RWPE1 (cell line): ENCODE measurements around the gene GSTA5.
"Not testable (repeated sequence)": the region's sequence is repeated elsewhere in the genome, so short reads cannot be mapped to it uniquely, and the experiment has no call there.

Source experiments
- CTCF ChIA-PET: fragments of 350-600 bp; sonication (Branson Sonifier 250); formaldehyde crosslinking; extraction: SDS; loops from one replicate; lab custom pipeline; 2021; lab: Yijun Ruan, JAX
- POLR2A ChIA-PET: fragments of 400-600 bp; formaldehyde crosslinking; extraction: SDS; loops from one replicate; lab custom pipeline; 2020; ENCODE audit warnings: antibody characterized with exemption; ENCODE audit not compliant: low non-redundant PET; lab: Yijun Ruan, JAX
- DNase-seq: peaks from one replicate; pipeline ENCODE4 v3.0.0; 2012; ENCODE audit warnings: low spot score
- H3K27ac ChIP-seq: fragments of 450-650 bp; 2 replicates; pipeline ENCODE4 v1.5.1; 2017
- TF ChIP-seq, protein P1 (sequence below): fragments of 450-650 bp; conservative IDR thresholded peaks from 2 replicates; pipeline ENCODE4 v1.5.1; 2017; ENCODE audit warnings: low read depth, mild to moderate bottlenecking

The GSTA5 gene

DNA sequence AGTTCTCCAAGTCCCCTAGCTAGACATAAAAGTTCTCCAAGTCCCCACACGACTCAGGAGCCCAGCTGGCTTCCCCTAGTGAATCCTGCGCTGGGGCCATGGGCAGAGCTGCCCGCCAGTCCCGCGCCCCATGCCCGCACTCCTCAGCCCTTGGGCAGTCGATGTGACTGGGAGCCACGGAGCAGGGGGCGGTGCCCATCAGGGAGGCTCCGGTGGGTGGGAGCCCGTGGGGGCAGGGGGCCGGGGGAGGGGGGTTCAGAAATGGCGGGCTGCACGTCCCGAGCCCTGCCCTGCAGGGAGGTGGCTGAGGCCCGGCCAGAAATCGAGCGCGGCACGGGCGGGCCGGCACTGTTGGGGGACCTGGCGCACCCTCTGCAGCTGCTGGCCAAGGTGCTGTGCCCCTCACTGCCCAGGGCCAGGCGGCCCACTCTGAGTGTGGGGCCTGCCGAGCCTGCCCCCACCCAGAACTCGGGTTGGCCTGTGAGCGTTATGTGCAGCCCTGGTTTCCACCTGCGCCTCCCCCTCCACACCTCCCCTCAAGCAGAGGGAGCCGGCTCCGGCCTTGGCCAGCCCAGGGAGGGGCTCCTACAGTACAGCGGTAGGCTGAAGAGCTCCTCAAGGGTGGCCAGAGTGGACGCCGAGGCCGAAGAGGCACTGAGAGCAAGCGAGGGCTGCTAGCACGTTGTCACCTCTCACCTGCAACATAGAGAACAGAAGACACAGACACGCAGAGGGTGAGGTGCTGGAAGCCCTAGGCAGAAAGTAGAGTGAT lies 11.4 kb downstream of the GSTA5 start:
- POLR2A ChIA-PET, result no interaction called here
- H3K27ac ChIP-seq, result no peak overlapping the region
- CTCF ChIA-PET, result no interaction called here
- DNase-seq, result no peak
- TF ChIP-seq, protein P1, sequence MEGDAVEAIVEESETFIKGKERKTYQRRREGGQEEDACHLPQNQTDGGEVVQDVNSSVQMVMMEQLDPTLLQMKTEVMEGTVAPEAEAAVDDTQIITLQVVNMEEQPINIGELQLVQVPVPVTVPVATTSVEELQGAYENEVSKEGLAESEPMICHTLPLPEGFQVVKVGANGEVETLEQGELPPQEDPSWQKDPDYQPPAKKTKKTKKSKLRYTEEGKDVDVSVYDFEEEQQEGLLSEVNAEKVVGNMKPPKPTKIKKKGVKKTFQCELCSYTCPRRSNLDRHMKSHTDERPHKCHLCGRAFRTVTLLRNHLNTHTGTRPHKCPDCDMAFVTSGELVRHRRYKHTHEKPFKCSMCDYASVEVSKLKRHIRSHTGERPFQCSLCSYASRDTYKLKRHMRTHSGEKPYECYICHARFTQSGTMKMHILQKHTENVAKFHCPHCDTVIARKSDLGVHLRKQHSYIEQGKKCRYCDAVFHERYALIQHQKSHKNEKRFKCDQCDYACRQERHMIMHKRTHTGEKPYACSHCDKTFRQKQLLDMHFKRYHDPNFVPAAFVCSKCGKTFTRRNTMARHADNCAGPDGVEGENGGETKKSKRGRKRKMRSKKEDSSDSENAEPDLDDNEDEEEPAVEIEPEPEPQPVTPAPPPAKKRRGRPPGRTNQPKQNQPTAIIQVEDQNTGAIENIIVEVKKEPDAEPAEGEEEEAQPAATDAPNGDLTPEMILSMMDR, result no peak

DNA sequence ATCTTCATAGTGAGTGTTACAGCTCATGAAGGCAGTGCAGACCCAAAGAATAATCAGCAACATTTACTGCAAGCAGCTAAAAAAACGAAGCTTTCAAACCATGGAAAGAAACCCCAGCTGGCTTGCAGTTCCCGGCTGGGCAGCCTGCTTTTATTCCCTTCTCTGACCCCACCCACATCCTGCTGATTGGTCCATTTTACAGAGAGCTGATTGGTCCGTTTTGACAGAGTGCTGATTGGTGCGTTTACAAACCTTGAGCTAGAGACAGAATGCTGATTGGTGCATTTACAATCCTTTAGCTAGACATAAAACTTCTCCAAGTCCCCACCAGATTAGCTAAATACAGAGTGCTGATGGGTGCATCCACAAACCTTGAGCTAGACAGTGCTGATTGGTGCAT lies 12.0 kb downstream of the GSTA5 start:
- POLR2A ChIA-PET, CTCF ChIA-PET: not testable (repeated sequence)

DNA sequence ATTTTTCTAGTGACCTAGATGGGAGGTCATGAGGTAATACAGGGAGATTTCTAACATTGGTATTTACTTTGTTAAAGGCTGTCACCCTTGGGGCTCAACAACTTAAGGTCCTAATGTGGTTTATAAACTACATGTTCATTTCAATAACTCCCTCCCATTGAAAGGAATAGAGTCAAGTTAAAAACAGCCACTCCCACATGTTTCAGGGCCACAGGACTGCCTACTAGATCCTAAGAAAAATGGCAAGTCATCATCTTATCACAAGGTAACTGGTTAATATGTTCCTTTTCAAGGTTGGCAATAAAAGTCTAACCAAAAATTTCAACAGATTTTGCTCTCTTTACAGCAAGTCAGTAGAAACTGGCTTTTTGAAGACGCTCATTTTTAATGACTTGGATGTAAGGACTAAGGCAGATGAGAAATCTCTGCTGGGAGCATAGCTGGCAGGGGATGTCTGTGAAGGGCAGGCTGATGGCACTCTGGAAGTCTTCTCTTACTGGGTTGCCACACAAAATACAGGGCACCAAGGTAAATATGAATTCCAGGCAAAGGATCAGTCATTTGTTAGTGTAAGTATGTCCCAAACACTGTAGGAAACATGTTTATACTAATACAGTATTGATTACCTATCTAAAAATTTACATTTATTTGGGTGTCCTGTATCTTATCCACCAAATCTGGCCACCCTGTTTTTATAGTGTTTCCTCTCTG lies 13.4 kb downstream of the GSTA5 start:
- CTCF ChIA-PET, result interaction anchor here (0.7 kb wide), 1 partner anchor 164 kb away, joined by 3 read pairs; no protein-coding TSS in a partner anchor

More for the DNA sequence above, 12.0 kb downstream of the GSTA5 start:
- DNase-seq, H3K27ac ChIP-seq: not testable (repeated sequence)

DNA sequence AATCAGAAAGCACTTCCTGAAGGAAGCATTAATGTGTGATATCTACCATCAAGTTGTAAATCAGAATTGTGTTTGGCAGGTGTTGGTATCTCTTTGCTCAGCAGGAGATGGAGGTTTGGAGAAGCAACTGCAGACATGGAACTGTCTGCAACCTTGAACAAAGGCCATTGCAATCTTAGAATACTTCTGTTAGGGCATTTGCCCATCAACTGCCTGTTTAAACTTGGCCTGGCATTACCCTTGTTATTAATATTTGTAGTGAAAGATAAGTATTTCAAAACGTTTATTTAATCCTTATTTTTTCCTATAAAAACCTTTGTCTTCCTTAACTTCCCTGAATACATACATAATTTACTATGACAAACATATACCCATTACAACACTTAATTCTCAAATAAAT lies 14.1 kb downstream of the GSTA5 start:
- ChIA-PET POLR2A (no interaction called here), CTCF (no interaction called here)
- DNase-seq, result no peak
- TF ChIP-seq, protein P1, result no peak
- no peak overlapping the region for H3K27ac ChIP-seq

More for the DNA sequence above, 13.4 kb downstream of the GSTA5 start:
- POLR2A ChIA-PET, H3K27ac ChIP-seq, DNase-seq: not testable (repeated sequence)

DNA sequence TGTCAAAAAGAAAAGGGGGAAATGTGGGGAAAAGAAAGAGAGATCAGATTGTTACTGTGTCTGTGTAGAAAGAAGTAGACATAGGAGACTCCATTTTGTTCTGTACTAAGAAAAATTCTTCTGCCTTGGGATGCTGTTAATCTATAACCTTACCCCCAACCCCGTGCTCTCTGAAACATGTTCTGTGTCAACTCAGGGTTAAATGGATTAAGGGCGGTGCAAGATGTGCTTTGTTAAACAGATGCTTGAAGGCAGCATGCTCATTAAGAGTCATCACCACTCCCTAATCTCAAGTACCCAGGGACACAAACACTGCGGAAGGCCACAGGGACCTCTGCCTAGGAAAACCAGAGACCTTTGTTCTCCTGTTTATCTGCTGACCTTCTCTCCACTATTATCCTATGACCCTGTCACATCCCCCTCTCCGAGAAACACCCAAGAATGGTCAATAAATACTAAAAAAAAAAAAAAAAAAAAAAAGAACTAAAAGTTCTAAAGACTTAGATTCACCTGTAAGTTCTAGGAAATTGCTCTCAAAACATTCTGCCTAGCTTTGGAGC lies 14.6 kb downstream of the GSTA5 start:
- CTCF ChIA-PET, H3K27ac ChIP-seq, DNase-seq, POLR2A ChIA-PET: not testable (repeated sequence)

DNA sequence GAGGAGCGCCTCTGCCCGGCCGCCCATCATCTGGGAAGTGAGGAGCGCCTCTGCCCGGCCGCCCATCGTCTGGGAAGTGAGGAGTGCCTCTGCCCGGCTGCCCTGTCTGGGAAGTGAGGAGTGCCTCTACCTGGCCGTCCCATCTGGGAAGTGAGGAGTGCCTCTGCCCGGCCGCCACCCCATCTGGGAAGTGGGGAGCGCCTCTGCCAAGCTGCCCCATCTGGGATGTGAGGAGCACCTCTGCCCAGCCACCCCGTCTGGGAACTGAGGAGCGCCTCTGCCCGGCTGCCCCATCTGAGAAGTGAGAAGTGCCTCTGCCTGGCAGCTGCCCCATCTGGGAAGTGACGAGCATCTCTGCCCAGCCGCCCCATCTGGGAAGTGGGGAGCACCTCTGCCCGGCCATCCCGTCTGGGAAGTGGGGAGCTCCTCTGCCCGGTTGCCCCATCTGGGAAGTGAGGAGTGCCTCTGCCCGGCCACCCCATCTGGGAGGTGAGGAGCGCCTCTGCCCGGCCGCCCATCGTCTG lies 15.3 kb downstream of the GSTA5 start:
- DNase-seq, CTCF ChIA-PET, H3K27ac ChIP-seq, POLR2A ChIA-PET: not testable (repeated sequence)

DNA sequence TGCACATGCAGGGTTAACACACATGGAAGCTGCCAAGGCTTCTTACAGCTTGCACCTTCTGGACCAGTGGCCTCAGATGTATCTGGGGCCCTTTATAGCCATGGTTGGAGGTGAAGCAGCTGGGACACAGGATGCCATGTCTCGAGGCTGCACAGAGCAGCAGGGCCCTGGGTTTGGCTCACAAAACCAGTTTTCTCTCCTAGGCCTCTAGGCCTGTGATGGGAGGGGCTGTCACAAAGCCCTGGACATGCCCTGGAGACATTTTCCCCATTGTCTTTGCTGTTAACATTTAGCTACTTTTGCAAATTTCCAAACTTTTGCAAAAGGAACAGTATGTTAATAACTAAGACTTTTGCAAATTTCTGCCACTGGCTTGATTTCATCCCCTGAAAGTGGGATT lies 18.8 kb downstream of the GSTA5 start:
- TF ChIP-seq, protein P1, result no peak
- H3K27ac ChIP-seq, result no peak overlapping the region
- ChIA-PET POLR2A (no interaction called here), CTCF (interaction anchor here (0.5 kb wide), 1 partner anchor 195 kb away, joined by 5 read pairs; no protein-coding TSS in a partner anchor)
- DNase-seq, result no peak

DNA sequence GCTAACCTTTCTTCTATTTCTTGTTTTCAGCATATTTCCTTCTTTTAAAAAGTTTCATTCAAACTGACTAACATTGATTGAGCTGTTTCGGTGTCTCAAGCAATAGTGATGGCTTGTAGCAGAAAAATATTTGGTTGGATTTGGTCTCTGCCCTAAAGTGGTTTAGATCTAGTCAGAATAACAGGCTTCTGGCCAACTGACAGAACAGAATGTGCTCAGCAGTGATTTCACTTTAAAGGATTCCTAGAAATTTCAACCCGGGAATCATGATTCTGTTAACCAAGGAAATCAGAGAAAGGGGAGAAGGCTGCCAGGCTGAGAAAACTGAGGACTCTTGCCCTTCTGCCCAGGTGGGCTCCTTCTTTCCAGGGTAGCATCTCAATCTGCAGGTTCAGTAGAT lies 20.4 kb downstream of the GSTA5 start:
- CTCF ChIA-PET, result no interaction called here
- no peak for DNase-seq
- TF ChIP-seq, protein P1, result no peak
- H3K27ac ChIP-seq, result no peak overlapping the region
- POLR2A ChIA-PET, result no interaction called here
